MG63 (cell line): ENCODE results near the gene LRRC71. TPM values are rescaled to one million over a fixed set of nuclear protein-coding genes. Genes with fewer than 3 reads are reported as not detected.

Source experiments
- DNase-seq: peaks from one replicate; pipeline ENCODE4 v3.0.0-alpha.2; 2020
- H3K27me3 ChIP-seq: fragments of 250-450 bp; sonication (Bioruptor Pico); 2 replicates; pipeline ENCODE4 v1.5.1; 2020; ENCODE audit warnings: mild to moderate bottlenecking, moderate library complexity
- H3K36me3 ChIP-seq: fragments of 250-450 bp; sonication (Bioruptor Pico); 2 replicates; pipeline ENCODE4 v1.5.1; 2020; ENCODE audit warnings: mild to moderate bottlenecking, moderate library complexity
- H3K4me3 ChIP-seq: fragments of 250-450 bp; sonication (Bioruptor Pico); 2 replicates; pipeline ENCODE4 v1.5.1; 2020; ENCODE audit warnings: mild to moderate bottlenecking, moderate library complexity
- H3K9me3 ChIP-seq: fragments of 250-450 bp; sonication (Bioruptor Pico); 2 replicates; pipeline ENCODE4 v1.5.1; 2020; ENCODE audit warnings: mild to moderate bottlenecking, moderate library complexity
- total RNA-seq: library from RNA; depleted of rRNA; stranded (reverse); fragments of >200 nt; shearing (Covaris generic); gene quantifications from 2 replicates; pipeline ENCODE4 v1.2.3, GENCODE V29; 2014; ENCODE audit warnings: low replicate concordance

LRRC71 gene
- total RNA-seq, 1 experiment from 2014 or later: not detected

DNA sequence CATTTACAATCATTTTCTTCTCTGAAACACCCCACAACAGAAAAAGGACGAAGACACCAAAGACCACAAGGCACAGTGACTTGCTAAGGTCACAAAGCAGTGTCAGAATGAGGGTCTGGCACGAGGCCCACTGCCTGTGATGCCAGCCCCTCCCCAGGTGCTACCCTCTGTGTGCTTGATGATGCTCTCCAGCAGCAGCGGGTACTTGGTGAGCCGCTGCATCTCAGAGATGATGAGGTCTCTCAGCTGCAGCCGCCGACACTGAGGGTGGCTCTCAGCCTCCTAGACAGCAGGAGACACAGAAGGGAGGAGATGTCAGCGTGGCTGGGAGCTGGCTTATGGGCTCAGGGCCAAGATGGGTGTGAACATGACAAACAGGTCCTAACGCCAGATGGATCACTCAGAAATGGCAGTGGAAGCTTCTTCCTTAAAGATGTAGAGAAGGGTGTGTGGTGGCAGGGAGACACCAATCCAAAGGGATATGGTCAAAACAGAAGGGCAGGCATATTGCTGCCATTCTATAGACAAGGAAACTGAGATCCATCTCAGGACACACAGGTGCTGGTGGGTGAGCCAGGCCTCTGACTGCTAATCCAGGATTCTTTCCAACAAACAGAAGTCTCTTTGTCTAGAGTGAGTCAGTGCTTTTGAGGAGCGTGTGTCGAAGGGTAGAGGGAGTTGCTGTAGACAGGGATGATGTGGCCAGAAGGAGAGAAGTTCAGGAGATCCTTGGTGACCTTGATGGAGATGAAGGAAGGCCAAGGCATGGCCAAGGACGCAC is 25.6 kb downstream of the LRRC71 start:
- Histone ChIP-seq H3K36me3 (peaks cover 56% of the 10 kb centered on the region), H3K9me3 (no peaks in the 10 kb centered on the region), H3K27me3 (no peaks in the 10 kb centered on the region), H3K4me3 (no peak overlapping the region)
- DNase-seq: no peak

GRCh38 chr1:156947127-156947526 is 26.7 kb downstream of the LRRC71 start:
- Histone ChIP-seq H3K9me3 (no peaks in the 10 kb centered on the region), H3K4me3 (no peak overlapping the region), H3K27me3 (no peaks in the 10 kb centered on the region), H3K36me3 (peaks cover 57% of the 10 kb centered on the region)
- DNase-seq: no peak

DNA sequence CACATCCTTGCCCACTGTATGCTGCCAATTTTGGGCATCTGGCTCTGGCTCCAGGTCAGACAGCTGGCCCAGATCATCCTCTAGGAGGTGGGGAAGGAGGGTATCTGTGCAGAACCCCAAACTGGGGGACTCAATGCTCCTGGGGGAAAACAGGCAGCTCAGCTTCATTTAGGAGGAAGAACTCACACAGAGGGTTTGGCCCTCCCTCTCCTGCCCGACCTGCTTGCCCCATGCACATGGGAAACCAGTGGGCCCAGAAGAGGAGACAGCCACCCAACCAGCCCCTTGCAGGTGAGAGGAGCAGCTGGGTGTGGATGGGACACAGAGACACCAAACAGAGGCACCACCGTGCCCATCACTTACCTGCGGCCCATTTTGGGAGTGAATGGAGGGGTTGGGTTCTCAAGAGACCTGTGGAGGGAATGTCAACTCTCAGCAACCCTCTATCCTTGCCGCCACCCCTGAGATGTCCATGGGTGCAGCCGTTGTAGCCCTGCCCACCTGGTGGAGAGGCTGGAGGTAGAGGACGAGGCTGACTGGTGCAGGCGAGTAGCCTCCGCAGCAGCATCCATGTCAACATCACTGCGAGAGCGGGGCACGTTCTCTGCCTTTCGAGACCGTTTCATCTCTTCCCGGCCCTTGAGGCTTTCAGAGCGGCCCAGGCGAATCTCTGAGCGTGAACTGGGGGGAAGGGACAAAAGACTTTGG is 27.5 kb downstream of the LRRC71 start:
- peaks cover 55% of the 10 kb centered on the region for H3K36me3 ChIP-seq
- no peak overlapping the region for H3K4me3 ChIP-seq
- H3K9me3 ChIP-seq: no peaks in the 10 kb centered on the region
- H3K27me3 ChIP-seq: no peaks in the 10 kb centered on the region
- no peak for DNase-seq

- no peak for DNase-seq
- Histone ChIP-seq H3K9me3 (no peaks in the 10 kb centered on the region), H3K36me3 (peaks cover 57% of the 10 kb centered on the region), H3K27me3 (no peaks in the 10 kb centered on the region), H3K4me3 (no peak overlapping the region)
Observed at GRCh38 chr1:156948708-156949107, 28.3 kb downstream of the LRRC71 start.

DNA sequence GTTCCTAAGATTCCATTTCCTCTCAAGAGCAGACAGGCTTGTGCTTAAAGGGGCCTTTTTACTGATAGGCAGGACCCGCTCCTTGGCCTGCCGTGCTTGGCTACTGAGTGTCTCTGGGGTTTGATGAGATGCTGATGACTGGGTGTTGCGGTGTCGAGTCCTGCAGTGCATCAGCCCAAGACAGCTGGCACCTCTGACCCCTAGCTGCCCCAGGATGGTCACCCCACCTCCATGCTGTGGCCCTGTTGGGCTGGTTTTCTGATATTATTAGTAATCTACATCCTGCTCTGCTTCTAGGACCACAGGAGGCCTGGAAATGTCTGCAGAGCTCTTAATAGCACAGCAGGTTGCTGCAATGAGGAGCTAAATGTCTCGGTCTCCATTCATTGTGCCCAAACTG is 28.7 kb downstream of the LRRC71 start:
- peaks cover 56% of the 10 kb centered on the region for H3K36me3 ChIP-seq

GRCh38 chr1:156951371-156951770 is 30.9 kb downstream of the LRRC71 start:
- Histone ChIP-seq H3K4me3 (no peak overlapping the region), H3K9me3 (no peaks in the 10 kb centered on the region), H3K27me3 (no peaks in the 10 kb centered on the region), H3K36me3 (peaks cover 45% of the 10 kb centered on the region)
- DNase-seq: no peak

More for the DNA sequence above, 28.7 kb downstream of the LRRC71 start:
- H3K4me3 ChIP-seq: no peak overlapping the region
- no peaks in the 10 kb centered on the region for H3K9me3 ChIP-seq
- no peaks in the 10 kb centered on the region for H3K27me3 ChIP-seq
- no peak for DNase-seq

- H3K4me3 ChIP-seq: no peak overlapping the region
- peaks cover 35% of the 10 kb centered on the region for H3K36me3 ChIP-seq
Observed at GRCh38 chr1:156953571-156953970, 33.1 kb downstream of the LRRC71 start.

GRCh38 chr1:156956333-156956732 is 35.9 kb downstream of the LRRC71 start:
- Histone ChIP-seq H3K27me3 (no peaks in the 10 kb centered on the region), H3K4me3 (no peak overlapping the region), H3K9me3 (no peaks in the 10 kb centered on the region), H3K36me3 (peaks cover 34% of the 10 kb centered on the region)
- DNase-seq: no peak

More at GRCh38 chr1:156953571-156953970, 33.1 kb downstream of the LRRC71 start:
- no peak for DNase-seq
- Histone ChIP-seq H3K9me3 (no peaks in the 10 kb centered on the region), H3K27me3 (no peaks in the 10 kb centered on the region)

DNA sequence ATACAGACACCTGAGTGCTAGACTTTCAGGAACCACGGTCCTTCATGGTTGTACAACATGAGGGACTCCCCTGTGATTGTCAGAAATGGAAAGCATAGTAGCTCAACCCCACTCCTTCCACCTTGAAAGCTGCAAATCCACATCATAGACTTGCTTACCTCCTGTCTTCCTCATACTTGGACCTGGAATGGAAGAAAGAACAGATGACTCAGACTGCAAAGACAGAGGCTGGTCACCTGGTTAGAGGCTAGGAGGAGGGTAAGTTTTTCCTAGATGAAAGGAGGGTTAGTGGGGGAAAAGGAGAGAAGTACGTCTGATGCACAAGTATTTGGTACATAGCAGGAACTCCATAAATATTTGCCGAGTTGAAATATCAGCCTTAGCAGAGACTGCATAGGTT is 37.2 kb downstream of the LRRC71 start:
- Histone ChIP-seq H3K9me3 (no peaks in the 10 kb centered on the region), H3K4me3 (no peak overlapping the region), H3K27me3 (no peaks in the 10 kb centered on the region), H3K36me3 (peaks cover 37% of the 10 kb centered on the region)
- no peak for DNase-seq

GRCh38 chr1:156958247-156958714 is 37.8 kb downstream of the LRRC71 start:
- no peak overlapping the region for H3K4me3 ChIP-seq
- no peak for DNase-seq
- H3K9me3 ChIP-seq: no peaks in the 10 kb centered on the region
- H3K27me3 ChIP-seq: no peaks in the 10 kb centered on the region
- peaks cover 42% of the 10 kb centered on the region for H3K36me3 ChIP-seq

DNA sequence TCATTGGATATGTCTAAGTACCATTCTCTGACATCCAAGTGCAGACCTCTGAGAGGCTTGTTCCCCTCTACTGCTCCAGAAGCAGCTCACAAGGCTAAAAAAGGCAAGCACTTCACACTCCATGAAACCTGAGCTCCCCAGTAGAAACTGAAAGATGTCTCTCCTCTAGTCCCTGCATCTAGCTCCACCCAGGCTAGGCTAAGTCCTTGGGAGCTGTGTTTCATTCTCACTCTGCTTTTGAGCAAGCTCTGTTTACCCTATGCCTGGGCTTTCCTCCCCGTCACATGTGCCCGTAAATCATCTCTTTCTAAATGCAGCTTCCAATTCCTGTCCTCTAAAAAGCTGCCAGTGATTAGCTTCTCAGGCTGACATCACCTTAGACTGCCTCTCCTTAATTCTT is 39.0 kb downstream of the LRRC71 start:
- DNase-seq: no peak
- H3K27me3 ChIP-seq: no peaks in the 10 kb centered on the region

DNA sequence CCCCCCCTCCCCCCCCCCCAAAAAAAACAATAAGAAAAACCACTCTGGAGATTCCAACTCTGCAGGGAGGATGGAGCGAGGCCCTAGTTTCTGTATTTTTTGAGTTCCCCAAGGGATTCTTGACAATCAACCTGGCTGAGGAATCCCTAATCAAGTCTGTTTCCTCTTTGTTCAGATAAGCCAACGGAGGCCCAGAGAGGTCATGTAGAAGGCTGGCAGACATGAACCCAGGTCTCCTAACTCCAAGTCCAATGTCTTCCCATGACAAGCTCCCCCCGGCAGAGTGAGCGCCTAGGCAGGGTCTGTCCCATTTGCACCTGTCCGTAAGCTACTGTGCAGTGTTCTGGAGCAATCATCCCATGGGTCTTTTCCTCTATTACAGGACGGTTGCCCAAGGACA is 39.5 kb downstream of the LRRC71 start:
- Histone ChIP-seq H3K4me3 (no peak overlapping the region), H3K27me3 (no peaks in the 10 kb centered on the region), H3K9me3 (no peaks in the 10 kb centered on the region), H3K36me3 (peaks cover 33% of the 10 kb centered on the region)
- no peak for DNase-seq

More for the DNA sequence above, 39.0 kb downstream of the LRRC71 start:
- H3K36me3 ChIP-seq: peaks cover 38% of the 10 kb centered on the region
- H3K9me3 ChIP-seq: no peaks in the 10 kb centered on the region
- no peak overlapping the region for H3K4me3 ChIP-seq

GRCh38 chr1:156961709-156962108 is 41.3 kb downstream of the LRRC71 start:
- no peaks in the 10 kb centered on the region for H3K27me3 ChIP-seq
- H3K4me3 ChIP-seq: no peak overlapping the region
- DNase-seq: no peak
- no peaks in the 10 kb centered on the region for H3K9me3 ChIP-seq
- peaks cover 28% of the 10 kb centered on the region for H3K36me3 ChIP-seq

DNA sequence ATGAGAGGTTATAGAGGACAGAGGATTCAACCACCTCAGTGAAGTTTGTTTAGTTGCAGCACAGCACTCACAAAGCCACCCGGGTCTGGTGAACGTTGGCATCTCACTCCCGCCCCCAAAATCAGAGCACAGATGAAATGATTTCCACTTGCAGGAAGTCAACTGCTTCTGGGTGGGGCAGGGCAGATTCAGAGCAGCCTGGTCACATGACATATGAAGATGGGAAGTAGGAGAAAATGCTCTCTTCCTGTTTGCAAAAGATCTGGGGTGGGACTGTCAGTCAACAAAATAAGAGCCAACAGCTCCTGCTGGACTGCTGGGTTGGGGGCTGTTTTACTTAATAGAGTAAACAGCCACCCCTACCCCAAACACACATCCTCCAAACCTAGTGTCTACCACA is 43.2 kb downstream of the LRRC71 start:
- H3K27me3 ChIP-seq: no peaks in the 10 kb centered on the region
- H3K36me3 ChIP-seq: peaks cover 30% of the 10 kb centered on the region
- no peaks in the 10 kb centered on the region for H3K9me3 ChIP-seq
- no peak overlapping the region for H3K4me3 ChIP-seq
- DNase-seq: no peak

GRCh38 chr1:156964441-156964840 is 44.0 kb downstream of the LRRC71 start:
- Histone ChIP-seq H3K27me3 (no peaks in the 10 kb centered on the region), H3K4me3 (no peak overlapping the region), H3K9me3 (no peaks in the 10 kb centered on the region), H3K36me3 (peaks cover 32% of the 10 kb centered on the region)
- DNase-seq: no peak

DNA sequence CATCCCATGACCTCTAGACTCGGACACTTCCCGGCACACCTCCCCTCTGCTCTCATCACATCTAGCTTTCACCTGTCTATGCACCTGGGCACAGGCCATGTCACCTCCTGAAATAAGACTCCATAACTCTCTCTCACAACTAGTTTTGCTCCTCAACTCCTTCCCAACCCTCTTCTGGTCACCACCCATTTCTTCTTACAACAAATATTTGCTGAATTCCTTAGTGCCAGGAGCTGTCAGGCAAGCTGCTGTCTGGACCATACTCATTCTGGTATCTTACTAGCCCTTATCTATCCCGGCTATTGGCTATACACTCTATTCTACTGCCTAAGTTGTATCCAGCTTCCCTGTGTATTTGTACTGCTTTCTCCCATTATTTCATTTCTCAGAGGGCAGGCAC is 49.1 kb downstream of the LRRC71 start:
- H3K4me3 ChIP-seq: no peak overlapping the region
- H3K36me3 ChIP-seq: peaks cover 41% of the 10 kb centered on the region
- H3K27me3 ChIP-seq: no peaks in the 10 kb centered on the region
- no peaks in the 10 kb centered on the region for H3K9me3 ChIP-seq
- no peak for DNase-seq

DNA sequence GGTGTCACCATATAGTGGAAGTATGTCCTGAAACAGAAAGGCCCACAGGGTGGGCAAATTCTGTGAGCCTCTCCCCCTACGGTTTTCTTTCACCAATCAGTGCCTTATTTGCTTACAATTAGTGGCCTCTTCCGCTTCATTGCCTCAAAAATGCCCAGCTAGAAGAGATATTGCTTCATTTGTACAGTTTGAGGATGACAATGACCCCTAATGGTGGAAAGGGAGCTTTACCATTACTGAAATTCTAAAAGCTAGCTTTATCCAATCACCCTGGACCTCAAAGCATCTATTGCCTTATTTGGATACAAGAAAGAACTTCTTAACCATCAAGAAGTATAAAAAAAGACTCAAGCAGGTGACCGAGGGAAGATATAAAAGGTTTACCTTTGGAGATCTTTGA is 49.6 kb downstream of the LRRC71 start:
- Histone ChIP-seq H3K27me3 (no peaks in the 10 kb centered on the region), H3K9me3 (no peaks in the 10 kb centered on the region), H3K4me3 (no peak overlapping the region), H3K36me3 (peaks cover 46% of the 10 kb centered on the region)
- no peak for DNase-seq

GRCh38 chr1:156973417-156973816 is 53.0 kb downstream of the LRRC71 start:
- H3K36me3 ChIP-seq: peaks cover 70% of the 10 kb centered on the region
- H3K27me3 ChIP-seq: no peaks in the 10 kb centered on the region
- no peaks in the 10 kb centered on the region for H3K9me3 ChIP-seq
- DNase-seq: no peak
- H3K4me3 ChIP-seq: no peak overlapping the region
